Choroid plexus epithelial cell (primary cell): ENCODE results near the gene GSG1L.

Source experiments
- DNase-seq: peaks from one replicate; pipeline ENCODE4 v3.0.0-alpha.2; 2010; ENCODE audit warnings: low read depth
- H3K4me3 ChIP-seq: 2 replicates; pipeline ENCODE4 v1.5.1; 2011; ENCODE audit warnings: low read depth, mild to moderate bottlenecking, control low read depth, low read length, moderate library complexity
- TF ChIP-seq, protein P1 (sequence below): conservative IDR thresholded peaks from 2 replicates; pipeline ENCODE4 v1.5.1; 2011; ENCODE audit warnings: low read depth, mild to moderate bottlenecking, control low read depth, inconsistent platforms, low read length, moderate library complexity

Gene GSG1L

DNA sequence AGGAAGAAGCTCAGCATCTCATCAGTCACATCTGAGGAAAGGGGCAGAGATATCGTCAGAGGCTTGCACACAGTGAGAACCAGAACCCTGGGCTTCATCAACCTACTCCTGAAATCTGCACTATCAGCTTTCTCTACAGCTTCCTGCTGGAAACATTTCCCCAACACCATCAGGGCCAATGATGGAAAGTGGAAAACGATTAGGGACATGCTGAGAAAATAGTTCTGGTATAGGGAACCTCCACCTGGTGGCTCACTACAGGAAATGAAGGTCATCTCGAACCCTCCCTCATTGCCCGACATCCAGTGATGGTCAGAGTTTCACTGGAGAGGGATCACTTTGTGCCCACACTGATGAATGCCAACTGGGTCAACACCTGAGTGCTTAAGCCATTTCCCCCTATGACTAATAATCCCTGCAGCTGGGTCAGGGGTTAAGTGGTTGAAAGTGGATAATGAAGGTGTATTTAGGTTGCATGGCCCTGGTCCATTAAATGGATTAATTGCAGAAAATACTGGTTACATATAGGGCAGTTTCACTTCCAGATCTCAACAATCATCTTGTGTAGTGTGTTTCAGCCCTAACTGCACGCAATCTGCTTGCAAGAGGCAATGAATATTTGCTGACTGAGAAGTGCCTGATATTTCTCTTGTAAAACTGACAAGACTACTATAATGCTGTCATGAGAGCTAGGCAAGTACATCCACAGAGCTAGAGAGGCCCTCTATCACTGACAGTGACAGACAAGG is 43.1 kb upstream of the GSG1L start:
- DNase-seq, result no peak
- TF ChIP-seq, protein P1, sequence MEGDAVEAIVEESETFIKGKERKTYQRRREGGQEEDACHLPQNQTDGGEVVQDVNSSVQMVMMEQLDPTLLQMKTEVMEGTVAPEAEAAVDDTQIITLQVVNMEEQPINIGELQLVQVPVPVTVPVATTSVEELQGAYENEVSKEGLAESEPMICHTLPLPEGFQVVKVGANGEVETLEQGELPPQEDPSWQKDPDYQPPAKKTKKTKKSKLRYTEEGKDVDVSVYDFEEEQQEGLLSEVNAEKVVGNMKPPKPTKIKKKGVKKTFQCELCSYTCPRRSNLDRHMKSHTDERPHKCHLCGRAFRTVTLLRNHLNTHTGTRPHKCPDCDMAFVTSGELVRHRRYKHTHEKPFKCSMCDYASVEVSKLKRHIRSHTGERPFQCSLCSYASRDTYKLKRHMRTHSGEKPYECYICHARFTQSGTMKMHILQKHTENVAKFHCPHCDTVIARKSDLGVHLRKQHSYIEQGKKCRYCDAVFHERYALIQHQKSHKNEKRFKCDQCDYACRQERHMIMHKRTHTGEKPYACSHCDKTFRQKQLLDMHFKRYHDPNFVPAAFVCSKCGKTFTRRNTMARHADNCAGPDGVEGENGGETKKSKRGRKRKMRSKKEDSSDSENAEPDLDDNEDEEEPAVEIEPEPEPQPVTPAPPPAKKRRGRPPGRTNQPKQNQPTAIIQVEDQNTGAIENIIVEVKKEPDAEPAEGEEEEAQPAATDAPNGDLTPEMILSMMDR, result no peak

DNA sequence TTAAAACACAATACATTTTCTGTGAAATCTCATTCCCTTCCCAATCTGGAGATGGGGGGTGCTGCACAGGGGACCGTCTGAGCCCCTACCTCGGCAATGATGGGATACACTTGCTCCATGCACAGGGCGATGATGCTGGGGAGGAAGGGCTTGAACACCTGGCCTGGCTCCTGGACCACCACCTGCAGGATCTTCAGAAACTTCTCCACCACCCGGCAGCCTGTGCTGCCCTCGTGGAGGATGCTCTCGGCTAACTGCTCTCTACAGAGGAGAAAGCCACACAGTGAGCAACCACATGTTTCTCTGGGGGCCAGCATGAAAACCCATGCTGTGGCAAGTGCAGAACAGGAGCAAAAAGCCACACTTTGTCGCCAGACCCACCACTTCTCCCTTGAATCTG is 42.4 kb upstream of the GSG1L start:
- H3K4me3 ChIP-seq, result no peak overlapping the region
- TF ChIP-seq, protein P1, result no peak
- no peak for DNase-seq

More for the DNA sequence above, 43.1 kb upstream of the GSG1L start:
- H3K4me3 ChIP-seq, result no peak overlapping the region

DNA sequence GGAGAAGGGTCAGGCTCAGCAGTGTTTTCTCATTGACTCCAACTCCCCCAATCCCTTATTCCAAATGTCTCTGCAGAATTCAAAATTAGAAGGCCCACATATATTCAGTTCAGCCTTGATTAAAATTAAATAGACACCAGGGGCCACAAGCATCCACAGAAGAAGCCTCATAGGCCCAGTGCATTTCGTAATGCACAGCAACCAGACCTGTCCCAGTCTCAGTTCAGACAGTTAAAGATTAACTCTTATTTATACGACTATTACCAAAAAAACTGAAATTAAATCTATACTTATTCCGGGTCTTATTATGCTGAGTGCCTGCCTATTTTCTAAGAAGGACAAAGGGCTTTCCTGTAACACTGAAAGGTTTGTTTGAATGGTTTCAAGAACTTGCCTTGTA is 41.8 kb upstream of the GSG1L start:
- TF ChIP-seq, protein P1, result no peak
- DNase-seq, result no peak
- H3K4me3 ChIP-seq, result no peak overlapping the region

DNA sequence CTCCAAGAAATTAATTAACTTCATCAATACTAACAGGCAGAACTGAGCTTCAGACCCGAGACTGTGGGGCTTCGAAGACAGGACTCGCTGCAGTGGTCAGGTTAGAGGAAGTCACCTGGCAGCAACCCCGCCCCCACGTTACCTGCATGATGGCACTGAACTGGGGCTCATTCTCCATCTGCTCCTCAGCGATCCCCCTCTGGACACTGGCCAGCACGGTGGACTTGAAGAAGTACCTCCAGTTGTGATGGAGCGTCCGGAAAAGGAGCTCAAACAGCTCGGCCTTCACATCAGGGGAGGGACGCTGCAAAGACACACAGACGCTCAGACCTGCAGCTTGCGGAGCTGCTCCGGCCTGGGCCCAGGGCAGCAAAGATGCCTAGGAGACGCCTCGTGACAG is 40.9 kb upstream of the GSG1L start:
- no peak for DNase-seq
- TF ChIP-seq, protein P1, result no peak
- H3K4me3 ChIP-seq, result no peak overlapping the region

DNA sequence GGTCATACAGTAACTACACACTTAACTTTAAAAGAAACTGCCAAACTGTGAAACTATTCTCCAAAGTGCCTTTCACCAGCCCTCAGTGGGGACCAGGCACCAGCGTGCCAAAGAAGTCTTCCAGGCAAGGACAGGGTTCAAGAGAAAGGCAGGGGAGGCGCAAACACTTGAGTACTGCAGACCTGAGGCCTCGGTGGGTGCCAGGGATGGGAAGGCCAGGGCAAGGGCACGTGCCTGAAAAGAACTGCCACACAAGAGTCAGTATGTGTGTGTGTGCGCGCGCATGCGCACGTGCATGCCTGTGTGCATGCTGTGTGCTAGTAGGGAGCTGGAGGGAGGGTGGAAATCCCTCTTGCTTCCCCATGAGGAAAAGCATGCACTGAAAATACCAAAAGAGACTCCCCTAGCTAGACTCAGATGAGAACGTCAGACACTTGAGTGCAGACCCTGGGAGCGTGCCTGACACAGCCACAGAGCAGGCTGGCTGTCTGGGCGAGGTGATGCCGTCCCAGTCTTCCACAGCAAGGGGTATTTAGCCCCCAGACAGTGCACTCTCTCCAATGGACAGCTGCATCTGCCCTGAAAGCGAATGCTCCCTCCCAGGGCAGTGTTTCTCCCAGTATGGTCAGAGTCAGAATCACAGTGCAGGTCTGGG is 40.1 kb upstream of the GSG1L start:
- H3K4me3 ChIP-seq, result no peak overlapping the region
- no peak for DNase-seq
- TF ChIP-seq, protein P1, result no peak

DNA sequence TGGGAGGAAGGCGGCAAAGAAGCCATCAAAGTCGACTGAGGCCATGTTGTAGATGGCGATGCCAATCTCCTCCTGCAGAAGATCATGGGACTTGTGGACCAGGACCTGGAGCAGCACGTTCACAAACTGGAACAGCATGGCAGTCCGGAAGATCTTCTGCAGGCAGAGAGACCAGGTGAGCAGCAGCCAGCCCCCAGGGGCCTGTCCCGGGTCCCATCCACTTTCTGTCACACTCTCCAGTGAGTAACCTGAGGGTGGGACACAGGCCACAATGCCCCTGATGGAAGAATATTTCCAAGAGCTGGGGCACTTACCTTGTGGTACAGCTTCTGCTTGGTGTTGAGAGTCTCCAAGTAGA is 38.0 kb upstream of the GSG1L start:
- TF ChIP-seq, protein P1, result no peak
- no peak overlapping the region for H3K4me3 ChIP-seq
- no peak for DNase-seq
